ENCODE results near the gene TSPO2.

DNA sequence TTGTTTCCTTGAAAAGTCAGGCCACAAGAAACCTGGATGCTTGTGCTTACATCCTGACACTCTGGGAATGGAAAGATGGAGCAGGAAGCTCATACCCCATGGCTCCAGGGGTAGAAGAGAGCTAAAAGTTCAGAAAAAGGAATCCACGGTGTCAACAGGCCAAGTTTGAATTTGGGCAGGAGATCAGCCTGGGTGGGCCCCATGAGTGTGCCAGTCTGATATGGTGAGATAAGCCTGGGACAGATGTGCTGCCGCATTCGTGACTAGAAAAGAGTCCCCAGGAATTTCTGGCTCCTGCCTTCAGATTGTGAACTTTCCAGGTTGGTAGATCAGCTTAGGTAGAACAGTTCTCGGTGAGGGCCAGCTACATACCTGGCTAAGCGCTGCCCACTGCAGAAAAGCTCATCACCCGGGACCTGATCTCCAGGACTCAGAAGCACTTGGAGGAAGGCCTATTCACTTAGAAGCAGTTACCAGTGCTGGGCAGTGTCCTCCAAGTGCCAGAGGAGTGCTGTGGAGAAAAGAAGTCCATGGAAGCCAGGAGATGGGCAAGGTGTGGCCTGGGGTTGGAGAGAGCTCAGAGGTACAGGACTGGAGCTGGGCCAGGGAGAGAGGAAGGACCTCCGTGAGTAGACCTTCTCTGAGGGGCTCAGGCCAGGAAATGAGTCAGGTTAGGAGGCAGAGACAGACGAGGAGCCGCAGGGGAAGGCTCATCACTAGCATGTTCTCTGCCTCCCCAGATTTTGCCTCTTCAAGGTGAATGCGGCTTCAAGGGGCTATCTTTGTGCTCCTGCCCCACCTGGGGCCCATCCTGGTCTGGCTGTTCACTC lies at the start of gene TSPO2:
- TF ChIP-seq POU5F1 (IDR thresholded peaks at IDR 0.05; ENCODE audit: low read depth, low read length) (no peak), CBX5 (IDR thresholded peaks at IDR 0.05; ENCODE audit: low read depth, low read length) (no peak), EP300 (IDR thresholded peaks at IDR 0.05; ENCODE audit: borderline replicate concordance in 1 of 2, low read depth in 2 of 2, low read length in 2 of 2) (no peak), POLR2AphosphoS5 (IDR thresholded peaks at IDR 0.05; ENCODE audit: low read depth, low read length) (no peak), RFX5 (IDR thresholded peaks at IDR 0.05; ENCODE audit: borderline replicate concordance, low read depth, low read length) (no peak)

Data from H1 (cell line).